Measurements from ENCODE around the gene REL.

REL gene

DNA sequence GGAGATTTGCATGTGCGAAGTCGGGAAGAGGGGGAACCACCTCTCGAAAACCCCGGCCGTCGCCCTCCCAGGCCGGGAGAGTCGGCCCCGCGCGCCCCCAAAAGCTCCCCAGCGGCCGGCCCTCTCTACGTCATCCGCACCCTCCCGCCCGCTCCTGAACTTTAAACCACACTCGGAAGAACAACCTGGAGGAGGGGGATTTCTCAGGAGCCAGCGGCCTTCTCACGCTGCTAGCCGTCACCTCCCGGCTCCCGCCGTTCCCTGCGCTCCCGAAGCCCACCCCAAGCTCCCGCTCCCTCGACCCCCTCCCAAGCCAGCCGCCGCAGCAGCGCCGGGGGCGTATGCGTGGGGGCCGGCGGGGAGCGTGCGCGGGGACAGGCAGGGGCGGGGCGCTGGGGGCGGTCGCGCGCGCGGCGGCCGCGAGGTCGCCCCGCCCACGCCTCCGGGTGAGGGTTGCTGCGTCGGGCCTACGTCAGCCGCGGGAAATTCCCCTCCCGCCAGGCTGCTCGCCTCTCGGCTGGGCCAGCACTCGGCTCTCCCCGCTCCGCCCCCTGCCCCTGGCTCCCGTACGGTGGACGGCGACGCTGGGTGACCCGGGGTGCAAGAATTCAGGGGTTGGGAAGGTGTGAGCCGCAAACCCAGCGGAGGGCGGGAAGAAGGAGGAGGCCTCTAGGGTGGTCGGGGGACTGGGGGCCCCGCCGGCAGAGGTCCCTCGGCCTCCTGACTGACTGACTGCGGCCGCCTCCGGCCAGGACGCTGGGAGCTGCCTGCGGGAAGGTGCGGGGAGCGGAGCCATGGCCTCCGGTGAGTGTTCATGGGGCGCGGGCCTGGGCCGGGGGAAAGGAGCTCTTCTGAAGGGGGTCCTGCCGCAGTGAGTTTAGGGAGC lies at the start of gene REL:
REL (plus strand) TSS at position 528 of the 886 bp plus-strand sequence; CDS start at position 795, 267 bp downstream.
- H3K4me1 ChIP-seq (ENCODE audit: control insufficient read depth, insufficient read depth, low read length): peaks cover 31% of the 10 kb centered on the region

DNA sequence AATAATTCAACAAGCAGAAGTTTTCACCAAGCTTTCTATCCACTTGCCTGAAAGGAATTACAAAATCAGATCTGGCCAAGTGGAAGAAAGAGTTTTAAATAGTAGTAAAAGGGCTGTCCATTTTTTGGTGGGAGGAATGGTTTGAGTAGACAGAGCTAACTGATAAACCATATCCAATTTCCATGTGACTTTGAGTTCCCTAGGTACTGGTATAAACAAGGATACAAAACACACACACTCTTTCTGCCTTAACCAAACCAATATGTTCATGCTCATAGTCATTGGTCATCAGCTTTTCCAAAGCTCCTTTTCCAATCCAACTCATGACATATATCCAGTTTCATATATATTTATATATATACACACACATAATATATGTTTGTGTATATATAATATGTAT lies 49.5 kb upstream of the REL start:
- H3K36me3 ChIP-seq (ENCODE audit: control insufficient read depth, insufficient read depth, low read length, severe bottlenecking): no peaks in the 10 kb centered on the region
- no peak overlapping the region for H3K9ac ChIP-seq (ENCODE audit: low read length)
- no peak for DNase-seq (ENCODE audit: low read depth)
- no peaks in the 10 kb centered on the region for H3K9me3 ChIP-seq (ENCODE audit: control insufficient read depth, low read length)
- no peaks in the 10 kb centered on the region for H3K4me1 ChIP-seq (ENCODE audit: control insufficient read depth, insufficient read depth, low read length)
- peaks cover 52% of the 10 kb centered on the region for H3K27me3 ChIP-seq (replicated peaks; ENCODE audit: control insufficient read depth, insufficient read depth, low read length)
- H3K4me3 ChIP-seq (ENCODE audit: low read length): no peak overlapping the region

More for the DNA sequence above, at the start of gene REL:
- Histone ChIP-seq H3K9me3 (ENCODE audit: control insufficient read depth, low read length) (no peaks in the 10 kb centered on the region), H3K27me3 (replicated peaks; ENCODE audit: control insufficient read depth, insufficient read depth, low read length) (no peaks in the 10 kb centered on the region), H3K9ac (ENCODE audit: low read length) (peak within 1 kb of the TSS; percentile 89), H3K4me3 (ENCODE audit: low read length) (peak within 1 kb of the TSS; percentile 89), H3K36me3 (ENCODE audit: control insufficient read depth, insufficient read depth, low read length, severe bottlenecking) (no peaks in the 10 kb centered on the region)
- peak; percentile 97 for DNase-seq (ENCODE audit: low read depth)

DNA sequence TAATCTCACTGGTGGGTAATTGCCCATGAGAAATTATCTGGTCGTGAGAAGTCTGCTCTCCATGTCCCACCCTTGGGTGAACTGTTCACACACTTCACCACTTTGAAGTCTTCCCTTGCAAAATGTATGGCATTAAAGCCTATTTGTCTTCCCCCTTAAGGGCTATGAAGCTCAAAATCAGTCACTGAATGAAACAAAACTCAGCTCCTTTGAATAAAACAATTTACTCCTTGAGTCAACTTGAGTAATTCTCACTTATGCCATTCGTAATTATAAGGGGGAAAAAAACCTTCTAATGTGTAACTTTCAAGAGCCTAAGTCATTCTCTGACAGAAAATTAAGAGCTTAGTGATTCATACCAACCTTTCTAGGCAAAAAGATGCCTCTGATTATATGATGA lies 48.8 kb upstream of the REL start:
- DNase-seq (ENCODE audit: low read depth): no peak
- no peaks in the 10 kb centered on the region for H3K36me3 ChIP-seq (ENCODE audit: control insufficient read depth, insufficient read depth, low read length, severe bottlenecking)
- H3K9me3 ChIP-seq (ENCODE audit: control insufficient read depth, low read length): no peaks in the 10 kb centered on the region
- H3K4me3 ChIP-seq (ENCODE audit: low read length): no peak overlapping the region
- no peaks in the 10 kb centered on the region for H3K4me1 ChIP-seq (ENCODE audit: control insufficient read depth, insufficient read depth, low read length)
- no peak overlapping the region for H3K9ac ChIP-seq (ENCODE audit: low read length)
- peaks cover 58% of the 10 kb centered on the region for H3K27me3 ChIP-seq (replicated peaks; ENCODE audit: control insufficient read depth, insufficient read depth, low read length)

DNA sequence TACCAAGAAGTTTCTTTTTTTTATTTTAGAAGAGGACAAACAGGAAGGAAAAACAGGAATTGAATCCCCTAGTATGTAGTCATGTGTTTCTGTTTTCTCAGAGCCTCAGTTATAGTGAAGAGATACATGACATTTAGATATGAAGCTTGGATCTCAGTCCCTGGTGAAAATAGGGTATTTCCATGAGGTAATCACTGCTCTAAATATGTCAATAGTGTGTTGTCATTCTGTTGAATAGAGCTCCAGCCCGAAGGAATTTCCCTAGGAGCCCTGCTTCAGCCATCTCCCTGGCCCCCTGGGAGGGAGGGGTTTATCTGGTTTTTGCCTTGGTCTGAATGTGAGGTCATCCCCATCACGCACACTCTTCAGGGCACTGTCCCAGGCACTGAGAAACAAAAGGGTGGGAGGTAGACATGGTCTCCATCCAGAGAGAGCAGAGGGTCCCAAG lies 47.1 kb upstream of the REL start:
- H3K9ac ChIP-seq (ENCODE audit: low read length): no peak overlapping the region
- no peaks in the 10 kb centered on the region for H3K4me1 ChIP-seq (ENCODE audit: control insufficient read depth, insufficient read depth, low read length)
- H3K27me3 ChIP-seq (replicated peaks; ENCODE audit: control insufficient read depth, insufficient read depth, low read length): peaks cover 62% of the 10 kb centered on the region
- no peak for DNase-seq (ENCODE audit: low read depth)
- no peaks in the 10 kb centered on the region for H3K9me3 ChIP-seq (ENCODE audit: control insufficient read depth, low read length)
- no peaks in the 10 kb centered on the region for H3K36me3 ChIP-seq (ENCODE audit: control insufficient read depth, insufficient read depth, low read length, severe bottlenecking)
- H3K4me3 ChIP-seq (ENCODE audit: low read length): no peak overlapping the region

DNA sequence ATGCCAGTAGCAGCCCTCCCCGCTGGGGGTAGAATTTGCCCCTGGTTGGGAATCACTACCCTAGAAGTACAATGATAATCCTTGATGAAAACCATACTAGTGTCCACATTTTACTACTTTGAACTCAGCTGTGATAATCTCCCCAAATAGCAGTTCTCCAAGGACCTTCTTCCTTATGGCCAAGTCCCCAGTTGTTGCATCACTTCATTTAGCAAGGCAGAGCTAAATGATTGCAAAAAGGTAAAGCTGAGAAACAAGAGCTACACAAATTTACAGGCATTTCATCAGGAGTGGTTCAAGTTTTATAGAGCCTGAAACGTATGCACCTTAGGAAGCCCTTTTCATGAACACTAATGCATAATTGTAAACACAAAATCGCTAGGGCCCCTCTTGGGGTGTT lies 44.9 kb upstream of the REL start:
- no peaks in the 10 kb centered on the region for H3K36me3 ChIP-seq (ENCODE audit: control insufficient read depth, insufficient read depth, low read length, severe bottlenecking)
- no peak for DNase-seq (ENCODE audit: low read depth)
- H3K4me1 ChIP-seq (ENCODE audit: control insufficient read depth, insufficient read depth, low read length): no peaks in the 10 kb centered on the region
- H3K4me3 ChIP-seq (ENCODE audit: low read length): no peak overlapping the region
- peaks cover 45% of the 10 kb centered on the region for H3K27me3 ChIP-seq (replicated peaks; ENCODE audit: control insufficient read depth, insufficient read depth, low read length)
- no peaks in the 10 kb centered on the region for H3K9me3 ChIP-seq (ENCODE audit: control insufficient read depth, low read length)
- H3K9ac ChIP-seq (ENCODE audit: low read length): no peak overlapping the region

DNA sequence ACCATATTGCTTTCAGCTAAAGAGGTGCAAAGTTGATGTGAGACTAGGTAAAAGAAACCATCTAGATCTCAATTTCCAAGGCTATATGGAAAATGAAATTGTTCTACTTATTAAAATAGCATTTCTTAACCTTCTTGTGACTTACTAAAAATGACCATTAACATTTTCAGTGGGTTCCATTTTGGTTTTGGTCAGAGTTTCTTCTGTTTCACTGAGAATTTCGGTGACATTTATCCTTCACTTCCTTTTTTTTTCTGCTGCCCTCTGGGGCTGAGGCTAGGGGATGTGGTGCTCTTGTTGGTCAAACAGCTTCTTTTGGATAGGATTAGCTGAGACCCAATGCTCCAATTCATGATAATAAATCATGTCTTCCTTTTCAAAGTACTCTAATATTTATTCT lies 44.3 kb upstream of the REL start:
- no peaks in the 10 kb centered on the region for H3K36me3 ChIP-seq (ENCODE audit: control insufficient read depth, insufficient read depth, low read length, severe bottlenecking)
- no peak overlapping the region for H3K4me3 ChIP-seq (ENCODE audit: low read length)
- peaks cover 40% of the 10 kb centered on the region for H3K27me3 ChIP-seq (replicated peaks; ENCODE audit: control insufficient read depth, insufficient read depth, low read length)
- H3K9me3 ChIP-seq (ENCODE audit: control insufficient read depth, low read length): no peaks in the 10 kb centered on the region
- DNase-seq (ENCODE audit: low read depth): no peak
- no peaks in the 10 kb centered on the region for H3K4me1 ChIP-seq (ENCODE audit: control insufficient read depth, insufficient read depth, low read length)
- H3K9ac ChIP-seq (ENCODE audit: low read length): no peak overlapping the region

DNA sequence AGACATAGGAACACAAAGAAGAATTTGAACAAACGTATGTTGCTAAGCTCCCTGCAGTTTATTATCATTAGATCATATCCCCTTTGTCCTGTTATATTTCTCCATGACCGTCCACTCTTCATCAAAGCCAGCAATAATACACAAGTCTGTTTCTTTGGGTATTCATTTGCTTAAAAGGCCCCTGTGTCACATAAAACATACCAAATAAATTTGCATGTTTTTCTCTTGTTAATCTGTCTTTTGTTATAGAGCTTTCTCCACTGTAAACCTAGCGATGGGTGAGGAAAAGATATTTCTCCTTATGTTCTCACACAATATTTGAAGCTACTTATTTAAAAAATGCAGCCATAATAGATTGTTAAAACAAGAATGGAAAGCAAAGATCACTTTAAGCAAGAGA lies 42.9 kb upstream of the REL start:
- no peak overlapping the region for H3K9ac ChIP-seq (ENCODE audit: low read length)
- H3K4me1 ChIP-seq (ENCODE audit: control insufficient read depth, insufficient read depth, low read length): no peaks in the 10 kb centered on the region
- no peak overlapping the region for H3K4me3 ChIP-seq (ENCODE audit: low read length)
- no peaks in the 10 kb centered on the region for H3K36me3 ChIP-seq (ENCODE audit: control insufficient read depth, insufficient read depth, low read length, severe bottlenecking)
- peaks cover 2% of the 10 kb centered on the region for H3K9me3 ChIP-seq (ENCODE audit: control insufficient read depth, low read length)
- no peak for DNase-seq (ENCODE audit: low read depth)
- H3K27me3 ChIP-seq (replicated peaks; ENCODE audit: control insufficient read depth, insufficient read depth, low read length): peaks cover 32% of the 10 kb centered on the region

DNA sequence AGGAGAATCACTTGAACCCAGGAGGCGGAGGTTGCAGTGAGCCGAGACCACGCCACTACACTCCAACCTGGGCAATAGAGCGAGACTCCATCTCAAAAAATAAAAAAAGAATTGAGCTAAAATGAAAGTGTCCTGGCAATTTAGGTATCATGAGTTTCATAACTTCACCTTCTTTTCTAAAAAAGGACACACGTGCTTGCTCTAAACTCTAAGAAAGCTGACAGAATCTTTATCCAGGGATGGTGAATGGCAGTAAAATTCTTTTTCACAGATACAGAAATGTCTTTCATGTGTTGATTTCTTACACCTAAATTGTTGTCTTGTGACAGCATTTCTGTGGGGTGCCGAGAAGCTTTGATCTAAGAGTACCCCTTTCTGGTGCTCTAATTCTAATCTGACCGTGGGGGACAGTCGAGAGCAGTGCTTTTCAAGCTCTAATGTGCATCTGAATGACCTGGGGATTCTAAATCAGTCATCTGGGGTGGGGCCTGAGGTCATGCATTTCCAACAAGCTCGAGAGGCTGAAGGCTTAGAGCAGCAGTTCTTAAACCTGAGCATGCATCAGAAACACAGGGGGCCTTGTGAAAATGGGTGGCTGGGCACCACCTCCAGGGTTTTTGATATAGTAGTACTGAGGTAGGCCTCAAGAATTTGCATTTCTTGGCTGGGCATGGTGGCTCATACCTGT lies 42.1 kb upstream of the REL start:
- H3K9ac ChIP-seq (ENCODE audit: low read length): no peak overlapping the region
- no peaks in the 10 kb centered on the region for H3K4me1 ChIP-seq (ENCODE audit: control insufficient read depth, insufficient read depth, low read length)
- H3K4me3 ChIP-seq (ENCODE audit: low read length): no peak overlapping the region
- peaks cover 24% of the 10 kb centered on the region for H3K27me3 ChIP-seq (replicated peaks; ENCODE audit: control insufficient read depth, insufficient read depth, low read length)
- H3K9me3 ChIP-seq (ENCODE audit: control insufficient read depth, low read length): peaks cover 4% of the 10 kb centered on the region
- no peaks in the 10 kb centered on the region for H3K36me3 ChIP-seq (ENCODE audit: control insufficient read depth, insufficient read depth, low read length, severe bottlenecking)
- no peak for DNase-seq (ENCODE audit: low read depth)

DNA sequence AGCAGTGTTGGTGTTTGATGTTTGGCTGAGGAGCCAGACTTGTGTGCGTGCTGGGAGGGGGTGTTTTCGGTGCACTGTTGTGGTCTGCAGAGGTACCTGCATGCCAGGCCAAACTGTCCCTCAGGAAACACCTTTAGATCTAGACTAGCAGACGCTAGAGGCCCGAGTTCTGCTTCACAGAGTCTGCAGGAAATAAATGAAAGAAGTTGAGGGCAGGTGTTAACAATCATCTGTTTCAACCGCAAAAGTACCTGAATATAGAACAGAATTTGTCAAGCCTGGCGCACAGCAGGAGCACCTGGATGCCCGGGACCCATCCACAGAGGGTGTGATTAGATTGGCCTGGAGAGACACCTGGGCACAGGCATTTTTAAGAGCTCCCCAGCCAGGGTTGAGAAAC lies 40.5 kb upstream of the REL start:
- H3K36me3 ChIP-seq (ENCODE audit: control insufficient read depth, insufficient read depth, low read length, severe bottlenecking): no peaks in the 10 kb centered on the region
- H3K27me3 ChIP-seq (replicated peaks; ENCODE audit: control insufficient read depth, insufficient read depth, low read length): peaks cover 16% of the 10 kb centered on the region
- H3K4me1 ChIP-seq (ENCODE audit: control insufficient read depth, insufficient read depth, low read length): no peaks in the 10 kb centered on the region
- DNase-seq (ENCODE audit: low read depth): no peak
- no peak overlapping the region for H3K4me3 ChIP-seq (ENCODE audit: low read length)
- peaks cover 4% of the 10 kb centered on the region for H3K9me3 ChIP-seq (ENCODE audit: control insufficient read depth, low read length)
- H3K9ac ChIP-seq (ENCODE audit: low read length): no peak overlapping the region

DNA sequence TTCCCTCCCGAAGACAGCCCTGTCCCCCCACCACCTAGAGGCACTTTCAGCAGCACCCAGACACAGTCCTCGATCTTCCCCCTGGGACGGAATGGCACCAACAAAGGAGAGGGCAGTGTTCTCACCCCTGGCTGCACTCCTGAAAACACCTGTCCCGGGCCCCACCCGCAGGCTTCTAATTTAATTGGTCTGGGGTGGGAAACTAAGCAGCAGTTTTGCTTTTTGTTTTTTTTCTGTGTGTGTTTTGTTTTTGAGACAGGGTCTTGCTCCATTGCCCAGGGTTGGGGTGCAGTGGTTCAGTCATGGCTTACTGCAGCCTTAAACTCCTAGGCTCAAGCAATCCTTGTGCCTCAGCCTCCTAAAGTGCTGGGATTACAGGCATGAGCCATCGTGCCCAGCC lies 38.4 kb upstream of the REL start:
- H3K36me3 ChIP-seq (ENCODE audit: control insufficient read depth, insufficient read depth, low read length, severe bottlenecking): no peaks in the 10 kb centered on the region
- H3K9ac ChIP-seq (ENCODE audit: low read length): no peak overlapping the region
- H3K27me3 ChIP-seq (replicated peaks; ENCODE audit: control insufficient read depth, insufficient read depth, low read length): no peaks in the 10 kb centered on the region
- DNase-seq (ENCODE audit: low read depth): no peak
- H3K4me3 ChIP-seq (ENCODE audit: low read length): no peak overlapping the region
- peaks cover 4% of the 10 kb centered on the region for H3K9me3 ChIP-seq (ENCODE audit: control insufficient read depth, low read length)
- no peaks in the 10 kb centered on the region for H3K4me1 ChIP-seq (ENCODE audit: control insufficient read depth, insufficient read depth, low read length)

DNA sequence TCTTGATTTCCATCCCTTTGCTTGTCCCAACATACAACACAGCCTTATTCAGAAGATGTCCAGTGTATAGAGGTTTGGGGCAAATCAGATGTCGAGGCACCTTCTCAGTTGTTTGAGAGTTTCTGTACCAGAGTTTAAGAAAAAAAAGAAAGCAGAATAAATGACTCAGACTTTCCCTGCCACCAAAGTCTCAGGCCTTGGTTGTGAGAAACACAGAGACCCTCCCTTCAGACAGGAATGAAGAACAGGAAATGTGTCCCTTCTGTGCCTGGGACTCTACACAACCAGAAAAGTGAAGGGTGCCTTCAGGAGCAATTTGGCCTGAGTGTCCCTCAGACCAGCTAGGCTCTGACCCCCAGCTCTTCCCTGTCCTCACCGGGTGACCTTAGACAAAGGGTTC lies 37.3 kb upstream of the REL start:
- Histone ChIP-seq H3K4me3 (ENCODE audit: low read length) (no peak overlapping the region), H3K9ac (ENCODE audit: low read length) (no peak overlapping the region), H3K27me3 (replicated peaks; ENCODE audit: control insufficient read depth, insufficient read depth, low read length) (no peaks in the 10 kb centered on the region), H3K4me1 (ENCODE audit: control insufficient read depth, insufficient read depth, low read length) (no peaks in the 10 kb centered on the region), H3K36me3 (ENCODE audit: control insufficient read depth, insufficient read depth, low read length, severe bottlenecking) (no peaks in the 10 kb centered on the region), H3K9me3 (ENCODE audit: control insufficient read depth, low read length) (peaks cover 4% of the 10 kb centered on the region)
- DNase-seq (ENCODE audit: low read depth): no peak
